Stimulated activated CD4-positive, alpha-beta T cell treated with anti-CD3 and anti-CD28 coated beads, Interleukin-4, amount 100 ng/mL, for 1 hour (primary cell): ENCODE measurements around the gene TRAF6.
"Not testable (repeated sequence)": the region's sequence is repeated elsewhere in the genome, so short reads cannot be mapped to it uniquely, and the experiment has no call there.

Experiments used
- DNase-seq: peaks from one replicate; pipeline ENCODE4 v3.0.0-alpha.2; 2020

TRAF6 gene

GRCh38 chr11:36492724-36493304 is 17.3 kb downstream of the TRAF6 start:
- DNase-seq = no peak

- no peak for DNase-seq
Measured at GRCh38 chr11:36490026-36490806, 19.9 kb downstream of the TRAF6 start.

GRCh38 chr11:36488096-36488495 is 22.0 kb downstream of the TRAF6 start:
- no peak for DNase-seq

- no peak for DNase-seq
Measured at GRCh38 chr11:36487619-36488018, 22.5 kb downstream of the TRAF6 start.

GRCh38 chr11:36485298-36486002 is 24.6 kb downstream of the TRAF6 start:
- no peak for DNase-seq

GRCh38 chr11:36483042-36483441 is 27.0 kb downstream of the TRAF6 start:
- DNase-seq = not testable (repeated sequence)

GRCh38 chr11:36480833-36481232 is 29.2 kb downstream of the TRAF6 start:
- DNase-seq = no peak

GRCh38 chr11:36478700-36479329 is 31.3 kb downstream of the TRAF6 start:
- no peak for DNase-seq

GRCh38 chr11:36475192-36475591 is 34.9 kb downstream of the TRAF6 start:
- no peak for DNase-seq

- no peak for DNase-seq
Measured at GRCh38 chr11:36471577-36471976, 38.5 kb downstream of the TRAF6 start.

GRCh38 chr11:36469881-36470802 is 39.9 kb downstream of the TRAF6 start:
- no peak for DNase-seq

GRCh38 chr11:36469063-36469462 is 41.0 kb downstream of the TRAF6 start:
- DNase-seq = no peak

GRCh38 chr11:36467916-36468315 is 42.2 kb downstream of the TRAF6 start:
- DNase-seq = no peak

GRCh38 chr11:36467012-36467411 is 43.1 kb downstream of the TRAF6 start:
- DNase-seq = no peak

GRCh38 chr11:36465449-36466163 is 44.5 kb downstream of the TRAF6 start:
- no peak for DNase-seq

GRCh38 chr11:36464720-36465119 is 45.4 kb downstream of the TRAF6 start:
- DNase-seq = no peak

- no peak for DNase-seq
Measured at GRCh38 chr11:36463781-36464180, 46.3 kb downstream of the TRAF6 start.

GRCh38 chr11:36462321-36462720 is 47.8 kb downstream of the TRAF6 start:
- DNase-seq = no peak

- DNase-seq = no peak
Measured at GRCh38 chr11:36460220-36460619, 49.9 kb downstream of the TRAF6 start.

GRCh38 chr11:36459046-36459445 is 51.0 kb downstream of the TRAF6 start:
- no peak for DNase-seq

- DNase-seq = no peak
Measured at GRCh38 chr11:36458129-36458915, 51.8 kb downstream of the TRAF6 start.
